GM23338 (cell line): ENCODE results near the gene ZRANB2.

ENCODE experiments used
- CREB1 ChIP-seq: fragments of 250-450 bp; sonication (Bioruptor Pico); IDR thresholded peaks from 2 replicates; pipeline ENCODE4 v1.5.0; 2020; ENCODE audit warnings: low read depth, mild to moderate bottlenecking, moderate library complexity
- ETS1 ChIP-seq: IDR thresholded peaks from 2 replicates; pipeline ENCODE4 v1.6.1; 2016; ENCODE audit warnings: antibody characterized with exemption
- EZH2 ChIP-seq: fragments of 200-600 bp; sonication (generic); IDR thresholded peaks from one replicate; pipeline ENCODE4 v1.8.0; 2017; ENCODE audit warnings: antibody characterized with exemption, mild to moderate bottlenecking, low read depth; ENCODE audit not compliant: unreplicated experiment
- EZH2phosphoT487 ChIP-seq: fragments of 200-600 bp; sonication (generic); IDR thresholded peaks from one replicate; pipeline ENCODE4 v1.8.1; 2018; ENCODE audit warnings: antibody characterized with exemption; ENCODE audit not compliant: unreplicated experiment
- JUNB ChIP-seq: IDR thresholded peaks from one replicate; pipeline ENCODE4 v1.6.1; 2016; ENCODE audit warnings: antibody characterized with exemption; ENCODE audit not compliant: unreplicated experiment
- NANOG ChIP-seq: IDR thresholded peaks from 2 replicates; pipeline ENCODE4 v1.6.1; 2016; ENCODE audit warnings: antibody characterized with exemption, borderline replicate concordance
- POLR2AphosphoS5 ChIP-seq: IDR thresholded peaks from 2 replicates; pipeline ENCODE4 v1.6.1; 2016; ENCODE audit warnings: antibody characterized with exemption, low read depth
- STAT1 ChIP-seq: IDR thresholded peaks from one replicate; pipeline ENCODE4 v1.6.1; 2016; ENCODE audit warnings: antibody characterized with exemption; ENCODE audit not compliant: unreplicated experiment
- ZNF331 ChIP-seq: fragments of 250-450 bp; sonication (Bioruptor Pico); IDR thresholded peaks from 2 replicates; pipeline ENCODE4 v1.5.0; 2020; ENCODE audit warnings: low read depth, mild to moderate bottlenecking, moderate library complexity
- TF ChIP-seq, protein P1 (sequence below), 2 experiments: fragments of 200-600 bp in 1 of 2; sonication (generic) in 1 of 2; conservative IDR thresholded peaks; 2 replicates each; pipeline versions ENCODE4 v1.5.1 to v1.6.1; 2016 to 2017; ENCODE audit warnings: antibody characterized with exemption in 2 of 2, low read depth in 2 of 2, mild to moderate bottlenecking in 2 of 2, moderate library complexity in 1 of 2
- TF ChIP-seq, protein P2 (sequence below): IDR thresholded peaks from one replicate; pipeline ENCODE4 v1.6.1; 2018; ENCODE audit warnings: antibody characterized with exemption; ENCODE audit not compliant: unreplicated experiment
- TF ChIP-seq, protein P3 (sequence below): fragments of 250-450 bp; sonication (Bioruptor Pico); IDR thresholded peaks from 2 replicates; pipeline ENCODE4 v1.5.0; 2020; ENCODE audit warnings: mild to moderate bottlenecking, moderate library complexity

DNA sequence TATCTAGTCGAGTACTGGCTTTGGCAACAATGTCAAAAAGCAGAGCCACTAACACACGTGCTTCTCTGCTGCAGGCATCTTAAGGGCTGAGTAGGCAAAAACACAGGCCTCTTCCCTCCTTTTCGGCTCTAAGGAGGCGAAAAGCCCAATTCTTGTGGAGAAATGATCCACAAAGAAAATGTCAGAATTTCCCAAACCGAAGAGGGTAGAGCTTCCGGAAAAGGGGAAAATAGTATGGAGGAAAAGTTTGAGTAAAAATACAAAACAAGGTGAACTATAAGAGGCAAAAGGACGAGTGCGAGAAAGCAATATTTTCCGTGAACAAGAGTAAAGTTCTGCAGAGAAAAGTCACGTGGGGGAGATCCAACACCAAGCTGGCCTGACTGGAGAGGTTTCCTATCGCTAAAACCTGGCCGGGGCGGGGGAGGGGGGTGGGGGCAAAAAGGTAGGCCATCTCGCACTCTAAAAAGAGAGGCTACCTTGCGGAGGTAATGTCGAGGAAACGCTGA is 551 bp downstream of the ZRANB2 start:
- TF ChIP-seq, protein P1, sequence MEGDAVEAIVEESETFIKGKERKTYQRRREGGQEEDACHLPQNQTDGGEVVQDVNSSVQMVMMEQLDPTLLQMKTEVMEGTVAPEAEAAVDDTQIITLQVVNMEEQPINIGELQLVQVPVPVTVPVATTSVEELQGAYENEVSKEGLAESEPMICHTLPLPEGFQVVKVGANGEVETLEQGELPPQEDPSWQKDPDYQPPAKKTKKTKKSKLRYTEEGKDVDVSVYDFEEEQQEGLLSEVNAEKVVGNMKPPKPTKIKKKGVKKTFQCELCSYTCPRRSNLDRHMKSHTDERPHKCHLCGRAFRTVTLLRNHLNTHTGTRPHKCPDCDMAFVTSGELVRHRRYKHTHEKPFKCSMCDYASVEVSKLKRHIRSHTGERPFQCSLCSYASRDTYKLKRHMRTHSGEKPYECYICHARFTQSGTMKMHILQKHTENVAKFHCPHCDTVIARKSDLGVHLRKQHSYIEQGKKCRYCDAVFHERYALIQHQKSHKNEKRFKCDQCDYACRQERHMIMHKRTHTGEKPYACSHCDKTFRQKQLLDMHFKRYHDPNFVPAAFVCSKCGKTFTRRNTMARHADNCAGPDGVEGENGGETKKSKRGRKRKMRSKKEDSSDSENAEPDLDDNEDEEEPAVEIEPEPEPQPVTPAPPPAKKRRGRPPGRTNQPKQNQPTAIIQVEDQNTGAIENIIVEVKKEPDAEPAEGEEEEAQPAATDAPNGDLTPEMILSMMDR (conservative IDR thresholded peaks at IDR 0.05; ENCODE audit: low read depth in 2 of 2), result no peak
- TF ChIP-seq EZH2, result no peak
- no peak for TF ChIP-seq CREB1
- TF ChIP-seq, protein P2, sequence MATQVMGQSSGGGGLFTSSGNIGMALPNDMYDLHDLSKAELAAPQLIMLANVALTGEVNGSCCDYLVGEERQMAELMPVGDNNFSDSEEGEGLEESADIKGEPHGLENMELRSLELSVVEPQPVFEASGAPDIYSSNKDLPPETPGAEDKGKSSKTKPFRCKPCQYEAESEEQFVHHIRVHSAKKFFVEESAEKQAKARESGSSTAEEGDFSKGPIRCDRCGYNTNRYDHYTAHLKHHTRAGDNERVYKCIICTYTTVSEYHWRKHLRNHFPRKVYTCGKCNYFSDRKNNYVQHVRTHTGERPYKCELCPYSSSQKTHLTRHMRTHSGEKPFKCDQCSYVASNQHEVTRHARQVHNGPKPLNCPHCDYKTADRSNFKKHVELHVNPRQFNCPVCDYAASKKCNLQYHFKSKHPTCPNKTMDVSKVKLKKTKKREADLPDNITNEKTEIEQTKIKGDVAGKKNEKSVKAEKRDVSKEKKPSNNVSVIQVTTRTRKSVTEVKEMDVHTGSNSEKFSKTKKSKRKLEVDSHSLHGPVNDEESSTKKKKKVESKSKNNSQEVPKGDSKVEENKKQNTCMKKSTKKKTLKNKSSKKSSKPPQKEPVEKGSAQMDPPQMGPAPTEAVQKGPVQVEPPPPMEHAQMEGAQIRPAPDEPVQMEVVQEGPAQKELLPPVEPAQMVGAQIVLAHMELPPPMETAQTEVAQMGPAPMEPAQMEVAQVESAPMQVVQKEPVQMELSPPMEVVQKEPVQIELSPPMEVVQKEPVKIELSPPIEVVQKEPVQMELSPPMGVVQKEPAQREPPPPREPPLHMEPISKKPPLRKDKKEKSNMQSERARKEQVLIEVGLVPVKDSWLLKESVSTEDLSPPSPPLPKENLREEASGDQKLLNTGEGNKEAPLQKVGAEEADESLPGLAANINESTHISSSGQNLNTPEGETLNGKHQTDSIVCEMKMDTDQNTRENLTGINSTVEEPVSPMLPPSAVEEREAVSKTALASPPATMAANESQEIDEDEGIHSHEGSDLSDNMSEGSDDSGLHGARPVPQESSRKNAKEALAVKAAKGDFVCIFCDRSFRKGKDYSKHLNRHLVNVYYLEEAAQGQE, result no peak
- no peak for TF ChIP-seq POLR2AphosphoS5
- TF ChIP-seq, protein P3, sequence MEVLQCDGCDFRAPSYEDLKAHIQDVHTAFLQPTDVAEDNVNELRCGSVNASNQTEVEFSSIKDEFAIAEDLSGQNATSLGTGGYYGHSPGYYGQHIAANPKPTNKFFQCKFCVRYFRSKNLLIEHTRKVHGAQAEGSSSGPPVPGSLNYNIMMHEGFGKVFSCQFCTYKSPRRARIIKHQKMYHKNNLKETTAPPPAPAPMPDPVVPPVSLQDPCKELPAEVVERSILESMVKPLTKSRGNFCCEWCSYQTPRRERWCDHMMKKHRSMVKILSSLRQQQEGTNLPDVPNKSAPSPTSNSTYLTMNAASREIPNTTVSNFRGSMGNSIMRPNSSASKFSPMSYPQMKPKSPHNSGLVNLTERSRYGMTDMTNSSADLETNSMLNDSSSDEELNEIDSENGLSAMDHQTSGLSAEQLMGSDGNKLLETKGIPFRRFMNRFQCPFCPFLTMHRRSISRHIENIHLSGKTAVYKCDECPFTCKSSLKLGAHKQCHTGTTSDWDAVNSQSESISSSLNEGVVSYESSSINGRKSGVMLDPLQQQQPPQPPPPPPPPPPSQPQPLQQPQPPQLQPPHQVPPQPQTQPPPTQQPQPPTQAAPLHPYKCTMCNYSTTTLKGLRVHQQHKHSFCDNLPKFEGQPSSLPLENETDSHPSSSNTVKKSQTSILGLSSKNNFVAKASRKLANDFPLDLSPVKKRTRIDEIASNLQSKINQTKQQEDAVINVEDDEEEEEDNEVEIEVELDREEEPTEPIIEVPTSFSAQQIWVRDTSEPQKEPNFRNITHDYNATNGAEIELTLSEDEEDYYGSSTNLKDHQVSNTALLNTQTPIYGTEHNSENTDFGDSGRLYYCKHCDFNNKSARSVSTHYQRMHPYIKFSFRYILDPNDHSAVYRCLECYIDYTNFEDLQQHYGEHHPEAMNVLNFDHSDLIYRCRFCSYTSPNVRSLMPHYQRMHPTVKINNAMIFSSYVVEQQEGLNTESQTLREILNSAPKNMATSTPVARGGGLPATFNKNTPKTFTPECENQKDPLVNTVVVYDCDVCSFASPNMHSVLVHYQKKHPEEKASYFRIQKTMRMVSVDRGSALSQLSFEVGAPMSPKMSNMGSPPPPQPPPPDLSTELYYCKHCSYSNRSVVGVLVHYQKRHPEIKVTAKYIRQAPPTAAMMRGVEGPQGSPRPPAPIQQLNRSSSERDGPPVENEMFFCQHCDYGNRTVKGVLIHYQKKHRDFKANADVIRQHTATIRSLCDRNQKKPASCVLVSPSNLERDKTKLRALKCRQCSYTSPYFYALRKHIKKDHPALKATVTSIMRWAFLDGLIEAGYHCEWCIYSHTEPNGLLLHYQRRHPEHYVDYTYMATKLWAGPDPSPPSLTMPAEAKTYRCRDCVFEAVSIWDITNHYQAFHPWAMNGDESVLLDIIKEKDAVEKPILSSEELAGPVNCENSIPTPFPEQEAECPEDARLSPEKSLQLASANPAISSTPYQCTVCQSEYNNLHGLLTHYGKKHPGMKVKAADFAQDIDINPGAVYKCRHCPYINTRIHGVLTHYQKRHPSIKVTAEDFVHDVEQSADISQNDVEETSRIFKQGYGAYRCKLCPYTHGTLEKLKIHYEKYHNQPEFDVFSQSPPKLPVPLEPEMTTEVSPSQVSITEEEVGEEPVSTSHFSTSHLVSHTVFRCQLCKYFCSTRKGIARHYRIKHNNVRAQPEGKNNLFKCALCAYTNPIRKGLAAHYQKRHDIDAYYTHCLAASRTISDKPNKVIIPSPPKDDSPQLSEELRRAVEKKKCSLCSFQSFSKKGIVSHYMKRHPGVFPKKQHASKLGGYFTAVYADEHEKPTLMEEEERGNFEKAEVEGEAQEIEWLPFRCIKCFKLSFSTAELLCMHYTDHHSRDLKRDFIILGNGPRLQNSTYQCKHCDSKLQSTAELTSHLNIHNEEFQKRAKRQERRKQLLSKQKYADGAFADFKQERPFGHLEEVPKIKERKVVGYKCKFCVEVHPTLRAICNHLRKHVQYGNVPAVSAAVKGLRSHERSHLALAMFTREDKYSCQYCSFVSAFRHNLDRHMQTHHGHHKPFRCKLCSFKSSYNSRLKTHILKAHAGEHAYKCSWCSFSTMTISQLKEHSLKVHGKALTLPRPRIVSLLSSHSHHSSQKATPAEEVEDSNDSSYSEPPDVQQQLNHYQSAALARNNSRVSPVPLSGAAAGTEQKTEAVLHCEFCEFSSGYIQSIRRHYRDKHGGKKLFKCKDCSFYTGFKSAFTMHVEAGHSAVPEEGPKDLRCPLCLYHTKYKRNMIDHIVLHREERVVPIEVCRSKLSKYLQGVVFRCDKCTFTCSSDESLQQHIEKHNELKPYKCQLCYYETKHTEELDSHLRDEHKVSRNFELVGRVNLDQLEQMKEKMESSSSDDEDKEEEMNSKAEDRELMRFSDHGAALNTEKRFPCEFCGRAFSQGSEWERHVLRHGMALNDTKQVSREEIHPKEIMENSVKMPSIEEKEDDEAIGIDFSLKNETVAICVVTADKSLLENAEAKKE (CRISPR knock-in tag), result no peak
- TF ChIP-seq JUNB, result no peak
- TF ChIP-seq EZH2phosphoT487, result no peak
- no peak for TF ChIP-seq NANOG
- no peak for TF ChIP-seq ETS1
- no peak for TF ChIP-seq ZNF331 (CRISPR knock-in tag)
- no peak for TF ChIP-seq STAT1
